ENCODE results near the gene PRAMEF1. TPM values are rescaled to one million over a fixed set of nuclear protein-coding genes. Genes with fewer than 3 reads are reported as not detected.

PRAMEF1 gene
- total RNA-seq, 1 donor from 2014 or later: not detected

- DNase-seq (ENCODE audit: low read depth) (no peak), FAIRE-seq (no peak)
- Histone ChIP-seq H3K36me3 (ENCODE audit: control insufficient read depth, insufficient read depth, low read length) (no peaks in the 10 kb centered on the region), H3K4me3 (ENCODE audit: low read depth, low read length) (no peak overlapping the region), H3K27me3 (ENCODE audit: control insufficient read depth, insufficient read depth, low read length) (no peaks in the 10 kb centered on the region)
- no peak for TF ChIP-seq CTCF (IDR thresholded peaks at IDR 0.05; ENCODE audit: insufficient read depth, low read length, severe bottlenecking)
These were observed 34.9 kb upstream of the PRAMEF1 start for GRCh38 chr1:12756273-12756672.

GRCh38 chr1:12756768-12757413 is 34.3 kb upstream of the PRAMEF1 start:
- FAIRE-seq: no peak
- no peaks in the 10 kb centered on the region for H3K27me3 ChIP-seq (ENCODE audit: control insufficient read depth, insufficient read depth, low read length)
- no peak for DNase-seq (ENCODE audit: low read depth)
- H3K36me3 ChIP-seq (ENCODE audit: control insufficient read depth, insufficient read depth, low read length): no peaks in the 10 kb centered on the region
- no peak overlapping the region for H3K4me3 ChIP-seq (ENCODE audit: low read depth, low read length)
- no peak for TF ChIP-seq CTCF (IDR thresholded peaks at IDR 0.05; ENCODE audit: insufficient read depth, low read length, severe bottlenecking)

GRCh38 chr1:12757836-12758235 is 33.4 kb upstream of the PRAMEF1 start:
- Histone ChIP-seq H3K36me3 (ENCODE audit: control insufficient read depth, insufficient read depth, low read length) (no peaks in the 10 kb centered on the region), H3K27me3 (ENCODE audit: control insufficient read depth, insufficient read depth, low read length) (no peaks in the 10 kb centered on the region), H3K4me3 (ENCODE audit: low read depth, low read length) (no peak overlapping the region)
- DNase-seq (ENCODE audit: low read depth): no peak
- no peak for TF ChIP-seq CTCF (IDR thresholded peaks at IDR 0.05; ENCODE audit: insufficient read depth, low read length, severe bottlenecking)
- no peak for FAIRE-seq

GRCh38 chr1:12760256-12760795 is 30.9 kb upstream of the PRAMEF1 start:
- Histone ChIP-seq H3K36me3 (ENCODE audit: control insufficient read depth, insufficient read depth, low read length) (no peaks in the 10 kb centered on the region), H3K27me3 (ENCODE audit: control insufficient read depth, insufficient read depth, low read length) (no peaks in the 10 kb centered on the region), H3K4me3 (ENCODE audit: low read depth, low read length) (no peak overlapping the region)
- peak; percentile 68 for FAIRE-seq
- TF ChIP-seq CTCF (IDR thresholded peaks at IDR 0.05; ENCODE audit: insufficient read depth, low read length, severe bottlenecking): no peak
- DNase-seq (ENCODE audit: low read depth): no peak

- no peaks in the 10 kb centered on the region for H3K36me3 ChIP-seq (ENCODE audit: control insufficient read depth, insufficient read depth, low read length)
- H3K4me3 ChIP-seq (ENCODE audit: low read depth, low read length): no peak overlapping the region
- H3K27me3 ChIP-seq (ENCODE audit: control insufficient read depth, insufficient read depth, low read length): no peaks in the 10 kb centered on the region
- no peak for TF ChIP-seq CTCF (IDR thresholded peaks at IDR 0.05; ENCODE audit: insufficient read depth, low read length, severe bottlenecking)
- FAIRE-seq (no peak), DNase-seq (ENCODE audit: low read depth) (no peak)
These were observed 29.4 kb upstream of the PRAMEF1 start for GRCh38 chr1:12761781-12762180.

GRCh38 chr1:12762766-12763165 is 28.4 kb upstream of the PRAMEF1 start:
- FAIRE-seq (no peak), DNase-seq (ENCODE audit: low read depth) (no peak)
- Histone ChIP-seq H3K36me3 (ENCODE audit: control insufficient read depth, insufficient read depth, low read length) (no peaks in the 10 kb centered on the region), H3K27me3 (ENCODE audit: control insufficient read depth, insufficient read depth, low read length) (no peaks in the 10 kb centered on the region), H3K4me3 (ENCODE audit: low read depth, low read length) (no peak overlapping the region)
- no peak for TF ChIP-seq CTCF (IDR thresholded peaks at IDR 0.05; ENCODE audit: insufficient read depth, low read length, severe bottlenecking)
